ENCODE measurements around the gene TBC1D22A.

DNA sequence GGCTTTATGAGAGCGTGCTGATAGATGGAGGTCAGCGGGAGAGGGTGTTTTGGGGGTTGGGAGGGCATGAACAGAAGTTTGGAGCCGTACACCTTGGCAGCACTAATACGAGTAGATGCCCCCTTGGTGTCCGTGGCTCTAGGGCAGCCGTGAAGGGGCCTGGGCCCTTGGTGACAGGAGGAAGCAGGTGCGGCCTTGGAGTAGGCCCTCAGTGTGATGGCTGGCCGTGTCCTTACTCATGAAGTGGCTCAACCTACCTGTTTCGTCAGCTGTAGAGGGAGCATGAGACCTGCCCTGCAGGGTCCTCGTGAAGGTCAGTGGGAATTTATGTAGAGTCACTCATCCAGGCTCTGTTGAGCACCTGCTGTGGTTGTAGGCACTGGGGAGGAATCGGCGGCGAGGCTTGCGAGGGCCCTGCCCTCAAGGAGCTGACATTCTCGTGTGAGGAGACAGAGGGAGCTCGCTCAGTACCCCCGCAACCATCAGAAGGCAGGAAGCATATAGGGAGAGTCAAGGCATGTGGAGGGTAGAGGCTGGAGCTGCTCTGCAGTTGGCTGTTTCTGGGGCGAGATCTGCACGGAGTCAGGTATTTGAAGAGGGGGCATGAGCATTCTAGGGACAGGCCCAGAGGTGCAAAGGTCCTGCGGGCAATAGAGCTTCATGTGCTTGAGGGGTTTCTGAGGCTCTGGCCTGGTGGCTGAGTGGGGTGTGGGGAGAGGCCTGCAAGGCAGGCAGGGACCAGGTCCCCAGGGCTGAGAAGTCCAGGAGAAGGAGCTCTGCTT is 39.6 kb downstream of the TBC1D22A start:
- TF ChIP-seq POLR2A (IDR thresholded peaks at IDR 0.05) = no peak
- no peak for TF ChIP-seq CTCF (IDR thresholded peaks at IDR 0.05)

Measured in right lobe of liver (tissue), 4 donors.